NK-92 (cell line): ENCODE results near the gene MOK.

ENCODE experiments used
- DNase-seq: peaks from one replicate; lab custom pipeline; 2025; ENCODE audit not compliant: unreplicated experiment; lab: John Stamatoyannopoulos, UW

MOK gene

DNA sequence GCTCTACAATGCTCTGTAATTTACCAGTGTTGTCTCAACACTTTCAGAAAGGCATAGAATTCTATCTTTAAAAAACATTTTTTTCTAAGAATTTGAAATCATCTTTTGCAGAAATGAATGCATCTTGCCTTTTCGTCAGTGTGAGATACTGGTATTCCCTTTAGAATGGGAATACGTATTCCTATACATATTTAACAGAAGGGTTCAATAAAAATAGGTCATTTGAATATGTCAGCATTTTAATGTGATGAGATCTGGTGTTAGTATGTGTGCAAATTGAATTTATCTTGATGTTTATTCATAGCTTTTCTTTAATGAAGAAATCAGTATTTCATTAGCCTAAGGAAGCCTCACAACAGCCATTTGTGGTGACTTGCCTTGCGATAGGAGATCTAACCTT is 121.1 kb downstream of the MOK start:
- DNase-seq, result no peak

DNA sequence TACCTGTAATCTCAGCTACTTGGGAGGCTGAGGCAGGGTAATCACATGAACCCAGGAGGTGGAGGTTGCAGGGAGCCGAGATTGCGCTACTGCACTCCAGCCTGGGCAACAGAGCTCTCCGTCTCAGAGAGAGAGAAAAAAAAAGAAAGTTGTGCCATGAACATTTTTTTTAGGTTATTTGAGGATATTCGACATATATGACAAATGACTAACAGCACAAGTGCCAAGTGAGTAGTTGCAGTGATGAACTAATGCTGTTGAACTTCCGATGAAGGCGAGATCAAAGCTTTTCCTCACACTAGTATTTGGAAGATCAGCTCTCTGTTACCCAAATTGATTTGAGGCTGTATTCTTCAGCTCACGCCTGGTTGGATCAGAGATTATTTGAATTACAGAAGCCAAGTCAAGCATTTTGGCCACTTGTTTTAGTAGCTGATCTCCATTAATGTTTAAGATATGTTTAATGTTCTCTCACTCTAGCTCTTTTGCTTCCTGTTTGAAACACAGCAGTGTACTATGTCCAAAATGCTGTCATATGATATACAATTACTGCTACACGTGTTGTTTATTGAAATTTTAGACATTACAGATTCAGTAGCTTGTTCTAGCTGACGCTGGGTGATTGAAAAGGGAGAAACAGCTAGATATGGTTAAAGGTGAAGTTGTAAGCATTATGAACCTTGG is 121.9 kb downstream of the MOK start:
- DNase-seq, result no peak

DNA sequence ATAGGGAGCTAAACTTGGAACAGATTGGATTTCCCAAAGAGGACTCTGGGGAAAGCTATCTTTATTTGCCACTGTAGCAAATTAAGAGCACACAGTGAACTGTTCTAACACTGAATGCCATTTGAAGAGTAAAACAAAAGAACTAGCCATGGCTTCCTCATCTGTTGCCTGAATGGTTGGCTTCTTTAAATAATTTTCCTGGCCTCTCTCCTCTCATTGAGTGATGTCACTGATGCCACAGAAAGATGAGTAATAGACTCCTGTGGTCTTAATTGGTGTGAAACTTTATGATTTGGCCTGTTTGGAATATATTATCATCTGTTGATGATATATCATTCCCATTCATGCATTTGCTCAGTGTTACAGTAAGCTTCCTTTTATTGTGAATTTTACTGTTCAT is 122.8 kb downstream of the MOK start:
- no peak for DNase-seq

- no peak for DNase-seq
Observed at GRCh38 chr14:102181187-102181586, 123.8 kb downstream of the MOK start.

DNA sequence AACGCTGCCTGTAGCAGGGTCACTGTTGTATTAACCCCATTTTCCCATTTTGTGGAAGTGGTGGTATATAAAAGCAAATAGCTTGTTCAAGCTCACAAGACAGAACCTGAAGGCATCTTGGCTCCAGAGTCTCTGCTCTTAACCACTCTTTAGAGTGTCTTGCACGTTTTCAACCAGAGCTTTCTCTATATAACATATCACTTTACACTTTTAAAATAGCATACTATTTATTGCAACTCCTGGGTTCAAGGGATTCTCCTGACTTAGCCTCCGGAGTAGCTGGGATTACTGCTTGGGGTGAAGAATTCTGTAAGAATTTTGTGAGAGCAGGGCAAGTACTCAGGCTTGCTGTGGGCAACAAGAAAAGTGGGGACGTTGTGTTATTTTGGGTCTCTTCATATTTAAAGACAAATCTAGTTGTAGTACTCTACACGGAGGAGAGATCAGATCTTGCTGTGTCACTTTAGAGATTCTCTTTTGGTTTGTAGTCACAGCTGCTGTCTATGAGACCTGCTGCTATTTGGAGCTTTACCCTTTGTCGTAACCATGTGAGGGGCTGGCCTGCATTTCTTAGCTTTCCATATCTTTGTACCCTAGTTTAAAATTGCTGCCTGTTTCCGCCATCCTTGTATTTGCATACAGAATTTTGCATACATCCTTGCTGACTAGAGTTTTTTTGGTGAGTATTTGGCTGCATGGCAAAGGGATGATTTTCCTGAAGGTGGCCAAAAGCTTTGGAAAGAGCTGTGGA is 124.5 kb downstream of the MOK start:
- no peak for DNase-seq
